A375 (cell line): ENCODE data around the gene USP37. TPM values are rescaled to one million over a fixed set of nuclear protein-coding genes. Genes with fewer than 3 reads are reported as not detected.

Experiments used
- small RNA-seq: library from RNA; depleted of rRNA; stranded (forward); fragments of <200 nt; gene quantifications from one replicate; pipeline ENCODE3, GENCODE V24; 2014
- total RNA-seq: library from RNA; depleted of rRNA; stranded (reverse); fragments of >200 nt; shearing (Covaris generic); gene quantifications from 2 replicates; pipeline ENCODE4 v1.2.3, GENCODE V29; 2014; rRNA removed

The USP37 gene, protein sequence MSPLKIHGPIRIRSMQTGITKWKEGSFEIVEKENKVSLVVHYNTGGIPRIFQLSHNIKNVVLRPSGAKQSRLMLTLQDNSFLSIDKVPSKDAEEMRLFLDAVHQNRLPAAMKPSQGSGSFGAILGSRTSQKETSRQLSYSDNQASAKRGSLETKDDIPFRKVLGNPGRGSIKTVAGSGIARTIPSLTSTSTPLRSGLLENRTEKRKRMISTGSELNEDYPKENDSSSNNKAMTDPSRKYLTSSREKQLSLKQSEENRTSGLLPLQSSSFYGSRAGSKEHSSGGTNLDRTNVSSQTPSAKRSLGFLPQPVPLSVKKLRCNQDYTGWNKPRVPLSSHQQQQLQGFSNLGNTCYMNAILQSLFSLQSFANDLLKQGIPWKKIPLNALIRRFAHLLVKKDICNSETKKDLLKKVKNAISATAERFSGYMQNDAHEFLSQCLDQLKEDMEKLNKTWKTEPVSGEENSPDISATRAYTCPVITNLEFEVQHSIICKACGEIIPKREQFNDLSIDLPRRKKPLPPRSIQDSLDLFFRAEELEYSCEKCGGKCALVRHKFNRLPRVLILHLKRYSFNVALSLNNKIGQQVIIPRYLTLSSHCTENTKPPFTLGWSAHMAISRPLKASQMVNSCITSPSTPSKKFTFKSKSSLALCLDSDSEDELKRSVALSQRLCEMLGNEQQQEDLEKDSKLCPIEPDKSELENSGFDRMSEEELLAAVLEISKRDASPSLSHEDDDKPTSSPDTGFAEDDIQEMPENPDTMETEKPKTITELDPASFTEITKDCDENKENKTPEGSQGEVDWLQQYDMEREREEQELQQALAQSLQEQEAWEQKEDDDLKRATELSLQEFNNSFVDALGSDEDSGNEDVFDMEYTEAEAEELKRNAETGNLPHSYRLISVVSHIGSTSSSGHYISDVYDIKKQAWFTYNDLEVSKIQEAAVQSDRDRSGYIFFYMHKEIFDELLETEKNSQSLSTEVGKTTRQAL
- 6.3 and 12.0 TPM in 2 replicates for total RNA-seq

GRCh38 chr2:218568190-218569037 lies at the start of gene USP37, which contains the start of gene CNOT9:
Gene USP37, minus strand, starts transcription at chr2:218568351. Its CDS starts 9,698 bp downstream, at chr2:218558653.
Gene CNOT9, plus strand, starts transcription at chr2:218568839. Its CDS starts 116 bp downstream, at chr2:218568955.

DNA sequence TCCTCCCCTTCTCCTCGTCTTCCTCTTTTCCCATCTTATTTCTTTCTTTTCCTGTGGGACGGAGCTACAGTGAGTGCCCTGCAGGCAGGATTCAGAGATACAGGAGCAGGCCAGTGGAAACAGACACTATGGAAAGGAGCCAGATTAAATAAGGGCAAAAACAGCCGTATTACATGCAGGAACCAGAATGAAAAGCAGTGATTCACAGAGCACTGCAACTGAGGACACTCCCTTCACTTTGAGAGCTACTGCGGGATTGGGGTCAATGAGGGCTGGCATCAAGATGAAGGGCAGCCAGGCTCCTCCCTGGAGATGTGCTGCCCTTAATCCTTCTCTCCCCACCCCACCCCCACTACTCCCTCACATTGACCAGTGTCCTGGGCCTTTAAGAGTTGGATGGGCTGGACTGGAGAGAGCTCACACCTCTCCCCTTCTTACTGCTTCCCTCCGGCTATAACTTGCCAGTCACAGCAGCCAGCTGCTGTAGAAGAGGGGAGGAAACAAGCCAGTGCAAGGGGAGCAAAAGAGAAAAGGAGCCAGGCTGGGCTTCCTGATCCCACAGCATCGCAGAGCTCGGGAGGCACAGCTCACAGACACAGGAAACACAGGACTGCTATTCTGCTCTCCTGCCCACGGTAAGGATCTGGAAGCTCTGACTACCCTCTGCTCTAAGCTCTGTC lies 39.4 kb upstream of the USP37 start, which contains the start of gene PLCD4:
Gene PLCD4 (plus strand): TSS at position 464 of the 680 bp plus-strand sequence. CDS start 7,841 bp downstream, outside the sequence.

DNA sequence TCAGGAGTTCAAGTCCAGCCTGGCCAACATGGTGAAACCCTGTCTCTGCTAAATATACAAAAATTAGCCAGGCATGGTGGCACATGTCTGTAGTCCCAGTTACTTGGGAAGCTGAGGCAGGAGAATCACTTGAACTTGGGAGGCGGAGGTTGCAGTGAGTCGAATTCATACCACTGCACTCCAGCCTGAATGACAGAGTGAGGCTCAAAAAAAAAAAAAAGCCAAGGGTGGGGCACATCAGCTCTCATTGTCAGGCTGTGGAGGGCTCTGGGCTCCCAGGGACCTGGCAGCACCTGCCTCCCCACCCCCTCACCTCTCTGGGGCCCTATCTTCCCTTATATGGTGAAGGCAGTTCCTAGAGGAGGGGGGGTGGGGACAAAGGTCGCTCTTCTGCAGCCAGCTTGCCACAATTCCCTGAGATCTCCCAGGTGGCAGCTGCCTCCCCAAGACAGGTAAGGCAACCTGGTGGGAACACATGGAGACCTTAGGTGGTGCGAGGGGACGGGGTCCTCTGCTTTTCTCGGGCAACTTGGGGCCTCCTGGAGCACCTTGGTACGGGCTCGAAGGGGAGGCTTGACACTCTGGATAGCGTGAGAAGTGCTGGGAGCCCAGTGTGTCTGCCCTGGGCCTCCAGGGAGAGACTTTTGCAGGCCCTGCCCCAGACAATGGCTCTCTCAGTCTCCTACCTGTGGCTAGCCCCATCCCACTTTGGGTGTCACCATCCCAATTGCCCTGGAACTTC lies 149.3 kb downstream of the USP37 start, which contains the start of gene VIL1:
Gene VIL1 (plus strand): TSS at position 407 of the 742 bp plus-strand sequence. CDS start 4,656 bp downstream, outside the sequence.

Small RNA genes lying within 50 kb of the gene (small RNA-seq; reads per million reads assigned to genes)
- gene MIR26B (14.1 reads per million, percentile 91 among the genes with 10 or more reads in this experiment), gene RNU6-136P (not detected)

Other genes starting within 250 kb of the USP37 start
- gene CATIP, start 211.5 kb downstream of the USP37 start, total RNA-seq, result not detected in 2 replicates
- 0.16 and 1.7 TPM in 2 replicates for gene SLC11A1, start 186.1 kb downstream of the USP37 start, total RNA-seq
- gene CTDSP1, start 168.5 kb downstream of the USP37 start, total RNA-seq, result 36.6 and 41.0 TPM in 2 replicates
- gene VIL1, start 149.2 kb downstream of the USP37 start, total RNA-seq, result not detected in 2 replicates
- 40.3 and 42.9 TPM in 2 replicates for gene CNOT9, start 488 bp upstream of the USP37 start, total RNA-seq
- 1.0 and 3.0 TPM in 2 replicates for gene PLCD4, start 39.5 kb upstream of the USP37 start, total RNA-seq
- 12.0 and 13.4 TPM in 2 replicates for gene ZNF142, start 91.3 kb upstream of the USP37 start, total RNA-seq
- 23.8 and 34.9 TPM in 2 replicates for gene BCS1L, start 91.3 kb upstream of the USP37 start, total RNA-seq
- 21.9 and 32.7 TPM in 2 replicates for gene RNF25, start 103.7 kb upstream of the USP37 start, total RNA-seq
- gene STK36, start 103.7 kb upstream of the USP37 start, total RNA-seq, result 11.4 and 15.2 TPM in 2 replicates
- gene TTLL4, start 142.5 kb upstream of the USP37 start, total RNA-seq, result 17.5 and 18.7 TPM in 2 replicates
- gene CYP27A1, start 213.8 kb upstream of the USP37 start, total RNA-seq, result 5.1 and 5.5 TPM in 2 replicates